Astrocyte of the spinal cord (primary cell): ENCODE data around the gene DLST.

Experiments
- DNase-seq: peaks from one replicate; pipeline ENCODE4 v3.0.0; 2011; ENCODE audit warnings: low read depth, low spot score
- H3K4me3 ChIP-seq: 2 replicates; pipeline ENCODE4 v1.5.1; 2011; ENCODE audit warnings: low read depth, mild to moderate bottlenecking, low read length, moderate library complexity
- CTCF ChIP-seq: IDR thresholded peaks from 2 replicates; pipeline ENCODE4 v1.5.1; 2012; ENCODE audit warnings: low read depth, mild to moderate bottlenecking, low read length, inconsistent platforms
- in situ Hi-C: cut with HindIII; loops from 2 replicates; pipeline ENCODE4 v1.10.0; 2017; ENCODE audit warnings: low sequenced_read_pairs

The DLST gene

GRCh38 chr14:74879427-74880182, 2.1 kb upstream of the DLST start:
- no peak overlapping the region for H3K4me3 ChIP-seq
- TF ChIP-seq CTCF: no peak
- in situ Hi-C loops: no loop called here
- DNase-seq: no peak

- peak; percentile 51 for DNase-seq
- in situ Hi-C loops: no loop called here
- no peak for TF ChIP-seq CTCF
- peak overlapping the region; percentile 92 for H3K4me3 ChIP-seq
Measured at GRCh38 chr14:74882103-74882920, 596 bp downstream of the DLST start.

- no peak overlapping the region for H3K4me3 ChIP-seq
- in situ Hi-C loops: no loop called here
- DNase-seq: peak; percentile 83
- TF ChIP-seq CTCF: no peak
Measured at GRCh38 chr14:74886001-74886400, 4.3 kb downstream of the DLST start.

GRCh38 chr14:74888164-74889158, 6.7 kb downstream of the DLST start:
- H3K4me3 ChIP-seq: no peak overlapping the region
- in situ Hi-C loops: no loop called here
- DNase-seq: peak; percentile 10
- no peak for TF ChIP-seq CTCF

DNA sequence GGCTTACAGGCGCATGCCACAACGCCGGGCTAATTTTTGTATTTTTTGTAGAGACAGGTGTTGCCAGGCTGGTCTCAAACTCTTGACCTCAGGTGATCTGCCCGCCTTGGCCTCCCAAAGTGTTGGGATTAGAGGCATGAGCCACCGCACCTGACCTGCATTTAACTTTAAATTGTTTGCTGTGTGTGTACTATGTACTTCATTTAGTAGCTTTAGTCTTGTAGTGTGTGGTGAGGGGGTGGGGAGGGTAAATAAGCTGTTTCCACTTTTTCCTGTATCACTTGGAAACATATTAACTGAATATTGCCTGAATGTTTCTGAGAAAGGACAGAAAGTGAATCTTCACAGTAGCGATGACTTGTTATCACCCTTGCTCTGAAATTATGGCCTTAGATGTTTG, 8.5 kb downstream of the DLST start:
- no peak for DNase-seq
- in situ Hi-C loops: no loop called here
- no peak for TF ChIP-seq CTCF
- H3K4me3 ChIP-seq: no peak overlapping the region

DNA sequence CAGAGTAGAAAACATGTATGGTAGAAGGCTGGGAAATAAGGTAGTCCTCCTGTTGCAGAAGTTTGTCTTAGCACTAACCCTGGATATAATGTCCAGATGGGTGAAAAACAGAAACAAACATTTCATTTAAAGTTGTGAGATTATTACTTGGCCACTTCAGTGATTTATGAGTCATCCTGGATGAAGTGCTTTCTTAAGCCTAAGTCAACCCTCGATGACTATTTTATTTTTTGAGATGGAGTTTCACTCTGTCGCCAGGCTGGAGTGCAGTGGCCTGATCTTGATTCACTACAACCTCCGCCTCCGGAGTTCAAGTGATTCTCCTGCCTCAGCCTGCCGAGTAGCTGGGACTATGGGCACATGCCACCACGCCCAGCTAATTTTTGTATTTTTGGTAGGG, 10.2 kb downstream of the DLST start:
- TF ChIP-seq CTCF: no peak
- H3K4me3 ChIP-seq: no peak overlapping the region
- DNase-seq: peak; percentile 20
- in situ Hi-C loops: no loop called here
